Caco-2 (cell line): ENCODE measurements around the gene NUAK1. TPM values are rescaled to one million over a fixed set of nuclear protein-coding genes. Genes with fewer than 3 reads are reported as not detected.

ENCODE experiments used
- BruUV-seq: library from RNA; stranded (reverse); fragments of 400-500 nt; replicated peaks from 2 replicates; lab custom pipeline; 2021; lab: Mats Ljungman, UMichigan
- CTCF ChIA-PET: fragments of 300-600 bp; sonication (Branson Sonifier 250); formaldehyde crosslinking; loops from one replicate; lab custom pipeline; 2022; ENCODE audit warnings: antibody characterized with exemption; lab: Charles Lee
- POLR2A ChIA-PET: fragments of 300-600 bp; sonication (Branson Sonifier 250); formaldehyde crosslinking; loops from one replicate; lab custom pipeline; 2022; ENCODE audit warnings: antibody characterized with exemption; lab: Charles Lee
- DNase-seq, 2 experiments: peaks; one replicate each; pipeline versions ENCODE4 v3.0.0 to v3.0.0-alpha.2; 2020 to 2022
- H3K27me3 ChIP-seq: replicated peaks from 2 replicates; pipeline ENCODE4 v1.6.0; 2011; ENCODE audit warnings: low read length; ENCODE audit not compliant: control insufficient read depth, insufficient read depth
- H3K36me3 ChIP-seq: 2 replicates; pipeline ENCODE4 v1.5.1; 2011; ENCODE audit warnings: low read length; ENCODE audit not compliant: control insufficient read depth, insufficient read depth
- H3K4me1 ChIP-seq: fragments of 250-450 bp; sonication (Bioruptor Pico); 2 replicates; pipeline ENCODE4 v1.5.1; 2020; ENCODE audit warnings: mild to moderate bottlenecking
- H3K4me3 ChIP-seq: 2 replicates; pipeline ENCODE4 v1.5.1; 2011; ENCODE audit warnings: low read depth, mild to moderate bottlenecking, control low read depth, low read length
- H3K9me3 ChIP-seq: fragments of 250-450 bp; sonication (Bioruptor Pico); 2 replicates; pipeline ENCODE4 v1.5.1; 2020; ENCODE audit warnings: mild to moderate bottlenecking, moderate library complexity
- H3K27ac Mint-ChIP-seq: one replicate; pipeline ENCODE4 v1.8.0; 2022; ENCODE audit warnings: mixed read lengths; ENCODE audit not compliant: unreplicated experiment
- H3K27me3 Mint-ChIP-seq: one replicate; pipeline ENCODE4 v1.8.0; 2022; ENCODE audit warnings: mixed read lengths; ENCODE audit not compliant: insufficient read depth, unreplicated experiment
- H3K36me3 Mint-ChIP-seq: one replicate; pipeline ENCODE4 v1.8.0; 2022; ENCODE audit warnings: mild to moderate bottlenecking, mixed read lengths; ENCODE audit not compliant: insufficient read depth, unreplicated experiment
- H3K4me1 Mint-ChIP-seq: one replicate; pipeline ENCODE4 v1.8.0; 2022; ENCODE audit warnings: low read depth, mixed read lengths; ENCODE audit not compliant: unreplicated experiment
- H3K4me3 Mint-ChIP-seq: one replicate; pipeline ENCODE4 v1.8.0; 2022; ENCODE audit warnings: mild to moderate bottlenecking, moderate library complexity, mixed read lengths; ENCODE audit not compliant: unreplicated experiment
- H3K9me3 Mint-ChIP-seq: one replicate; pipeline ENCODE4 v1.8.0; 2022; ENCODE audit warnings: mixed read lengths; ENCODE audit not compliant: unreplicated experiment
- CTCF ChIP-seq, 2 experiments: fragments of 200-600 bp in 1 of 2; IDR thresholded peaks; 1 replicate in 1 of 2; 2 replicates in 1 of 2; pipeline versions ENCODE4 v1.5.1 to v1.8.0; 2011 to 2022; ENCODE audit warnings: antibody characterized with exemption in 1 of 2, control low read depth in 1 of 2, inconsistent platforms in 1 of 2, low read depth in 1 of 2, low read length in 1 of 2, mild to moderate bottlenecking in 1 of 2, moderate library complexity in 1 of 2; ENCODE audit not compliant: insufficient read depth in 1 of 2, severe bottlenecking in 1 of 2, unreplicated experiment in 1 of 2
- intact Hi-C: fragments of 100-400 bp; cut with micrococcal nuclease; formaldehyde crosslinking; loops from one replicate; pipeline ENCODE4 v1.10.0; 2022; ENCODE audit not compliant: unreplicated experiment
- total RNA-seq: library from RNA; stranded (reverse); gene quantifications from 2 replicates; pipeline ENCODE4 v1.2.3, GENCODE V29; 2022

NUAK1 gene
- total RNA-seq, 1 experiment from 2014 or later: 3.7 TPM

- Mint-ChIP-seq H3K36me3 (no peaks in the 10 kb centered on the region), H3K4me1 (peaks cover 7% of the 10 kb centered on the region), H3K9me3 (no peaks in the 10 kb centered on the region), H3K27ac (no peak overlapping the region), H3K4me3 (no peak overlapping the region), H3K27me3 (no peaks in the 10 kb centered on the region)
- no peak overlapping the region for H3K4me3 ChIP-seq
- no peaks in the 10 kb centered on the region for H3K27me3 ChIP-seq
- no peaks in the 10 kb centered on the region for H3K9me3 ChIP-seq
- no peak for DNase-seq
- ChIA-PET CTCF (no interaction called here), POLR2A (no interaction called here)
- H3K4me1 ChIP-seq: peaks cover 9% of the 10 kb centered on the region
- no TSS peak for BruUV-seq
- H3K36me3 ChIP-seq: no peaks in the 10 kb centered on the region
- TF ChIP-seq CTCF (IDR thresholded peaks at IDR 0.05; ENCODE audit: insufficient read depth in 1 of 2, low read depth in 1 of 2, low read length in 1 of 2, severe bottlenecking in 1 of 2, unreplicated experiment in 1 of 2): no peak
- intact Hi-C loops: no loop called here
Measured at GRCh38 chr12:106071686-106072085, 67.1 kb downstream of the NUAK1 start.

DNA sequence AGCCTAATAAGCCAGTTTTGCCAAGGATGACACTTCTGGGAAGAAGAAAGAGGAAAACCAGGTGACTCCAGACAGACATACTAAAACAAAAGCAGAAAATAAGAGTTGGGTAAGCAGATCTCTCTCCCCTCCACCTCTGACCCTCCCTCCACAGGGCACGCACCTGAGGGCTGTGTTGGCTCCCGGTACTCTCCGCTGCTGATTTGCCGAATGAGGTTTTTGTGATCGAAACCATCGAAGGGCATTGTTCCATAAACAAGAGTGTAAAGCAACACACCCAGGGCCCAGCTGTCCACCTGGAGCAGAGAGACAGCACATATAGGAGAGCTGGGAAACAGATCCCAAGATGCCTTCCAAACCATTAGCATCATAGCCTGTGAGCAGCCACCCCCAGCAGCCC is 68.1 kb downstream of the NUAK1 start:
- Histone ChIP-seq H3K4me1 (peaks cover 9% of the 10 kb centered on the region), H3K36me3 (no peaks in the 10 kb centered on the region), H3K9me3 (no peaks in the 10 kb centered on the region), H3K4me3 (no peak overlapping the region), H3K27me3 (no peaks in the 10 kb centered on the region)
- no peak for DNase-seq
- Mint-ChIP-seq H3K36me3 (peaks cover 8% of the 10 kb centered on the region), H3K4me1 (peaks cover 7% of the 10 kb centered on the region), H3K4me3 (no peak overlapping the region), H3K27ac (no peak overlapping the region), H3K9me3 (no peaks in the 10 kb centered on the region), H3K27me3 (no peaks in the 10 kb centered on the region)
- intact Hi-C loops: no loop called here
- ChIA-PET CTCF (no interaction called here), POLR2A (no interaction called here)
- no TSS peak for BruUV-seq
- no peak for TF ChIP-seq CTCF (IDR thresholded peaks at IDR 0.05; ENCODE audit: insufficient read depth in 1 of 2, low read depth in 1 of 2, low read length in 1 of 2, severe bottlenecking in 1 of 2, unreplicated experiment in 1 of 2)

- TF ChIP-seq CTCF (IDR thresholded peaks at IDR 0.05; ENCODE audit: insufficient read depth in 1 of 2, low read depth in 1 of 2, low read length in 1 of 2, severe bottlenecking in 1 of 2, unreplicated experiment in 1 of 2): no peak
- no peaks in the 10 kb centered on the region for H3K9me3 Mint-ChIP-seq
- no peak overlapping the region for H3K4me3 ChIP-seq
- no peak overlapping the region for H3K4me3 Mint-ChIP-seq
- POLR2A ChIA-PET: no interaction called here
- no peak overlapping the region for H3K27ac Mint-ChIP-seq
- H3K27me3 ChIP-seq: no peaks in the 10 kb centered on the region
- H3K27me3 Mint-ChIP-seq: no peaks in the 10 kb centered on the region
- peaks cover 9% of the 10 kb centered on the region for H3K4me1 ChIP-seq
- H3K4me1 Mint-ChIP-seq: peaks cover 4% of the 10 kb centered on the region
- H3K36me3 ChIP-seq: no peaks in the 10 kb centered on the region
- intact Hi-C loops: no loop called here
- CTCF ChIA-PET: no interaction called here
- no peak for DNase-seq
- no TSS peak for BruUV-seq
- no peaks in the 10 kb centered on the region for H3K9me3 ChIP-seq
- peaks cover 12% of the 10 kb centered on the region for H3K36me3 Mint-ChIP-seq
Measured at GRCh38 chr12:106070147-106070546, 68.6 kb downstream of the NUAK1 start.
